CD4-positive, alpha-beta T cell (primary cell): ENCODE data around the gene OSCAR. TPM values are rescaled to one million over a fixed set of nuclear protein-coding genes. Genes with fewer than 3 reads are reported as not detected.

Experiments
- ATAC-seq: fragments of 200-7000 bp; cut with Tn5 transposase; one replicate; pipeline ENCODE4 v1.10.0; 2022; ENCODE audit warnings: mild to moderate bottlenecking; ENCODE audit not compliant: poor library complexity
- CTCF ChIA-PET: fragments of 350-600 bp; sonication (Branson Sonifier 250); formaldehyde crosslinking; loops from one replicate; lab custom pipeline; 2021; ENCODE audit warnings: antibody characterized with exemption, inconsistent platforms; lab: Charles Lee
- POLR2A ChIA-PET: fragments of 350-600 bp; sonication (Branson Sonifier 250); formaldehyde crosslinking; loops from one replicate; lab custom pipeline; 2021; ENCODE audit warnings: antibody characterized with exemption, inconsistent platforms; lab: Charles Lee
- DNase-seq, 14 experiments: peaks; one replicate each; pipeline ENCODE4 v3.0.0-alpha.2; 2013 to 2020; ENCODE audit warnings: mixed read lengths in 2 of 14
- H3K27ac ChIP-seq, 2 donors: one replicate each; pipeline versions ENCODE4 v1.5.1 to v1.7.0; 2013; ENCODE audit warnings: low read length in 2 of 2, low read depth in 1 of 2, mild to moderate bottlenecking in 1 of 2
- H3K27me3 ChIP-seq, 2 experiments: 1 replicate in 1 of 2; 2 replicates in 1 of 2; pipeline versions ENCODE4 v1.6.1 to v1.7.0; 2013; ENCODE audit warnings: low read length in 2 of 2, control low read depth in 1 of 2, mild to moderate bottlenecking in 1 of 2, moderate library complexity in 1 of 2; ENCODE audit not compliant: insufficient read depth in 2 of 2, control insufficient read depth in 1 of 2
- H3K36me3 ChIP-seq: one replicate; pipeline ENCODE4 v1.6.1; 2013; ENCODE audit warnings: low read length, control low read depth; ENCODE audit not compliant: insufficient read depth
- H3K4me1 ChIP-seq: one replicate; pipeline ENCODE4 v1.6.1; 2013; ENCODE audit warnings: low read length, control low read depth; ENCODE audit not compliant: insufficient read depth
- H3K4me3 ChIP-seq: one replicate; pipeline ENCODE4 v1.5.1; 2013; ENCODE audit warnings: mild to moderate bottlenecking, low read length, moderate library complexity
- H3K9me3 ChIP-seq, 2 experiments: 1 replicate in 1 of 2; 2 replicates in 1 of 2; pipeline versions ENCODE4 v1.6.1 to v1.7.0; 2013; ENCODE audit warnings: low read length in 2 of 2, mild to moderate bottlenecking in 2 of 2, control low read depth in 1 of 2, moderate library complexity in 1 of 2; ENCODE audit not compliant: control insufficient read depth in 1 of 2, insufficient read depth in 1 of 2
- H3K27ac Mint-ChIP-seq: one replicate; pipeline ENCODE4 v1.8.0; 2020; ENCODE audit warnings: mixed read lengths
- H3K27me3 Mint-ChIP-seq: one replicate; pipeline ENCODE4 v1.8.0; 2021; ENCODE audit warnings: mixed read lengths
- H3K36me3 Mint-ChIP-seq: one replicate; pipeline ENCODE4 v1.8.0; 2021; ENCODE audit warnings: low read depth, mixed read lengths
- H3K4me1 Mint-ChIP-seq: one replicate; pipeline ENCODE4 v1.8.0; 2021; ENCODE audit warnings: low read depth, mixed read lengths
- H3K4me3 Mint-ChIP-seq: one replicate; pipeline ENCODE4 v1.8.0; 2020; ENCODE audit warnings: mild to moderate bottlenecking, mixed read lengths
- H3K9me3 Mint-ChIP-seq: one replicate; pipeline ENCODE4 v1.8.0; 2020; ENCODE audit warnings: mixed read lengths
- intact Hi-C, 2 experiments: fragments of 100-400 bp; cut with DNase I in 1 of 2; cut with micrococcal nuclease in 1 of 2; formaldehyde crosslinking; loops; one replicate each; pipeline versions ENCODE4 v1.15.1 to v1.9.0; 2023 to 2025; cut with DNase I, micrococcal nuclease
- total RNA-seq, 174 experiments: library from RNA in 2 of 174; stranded (reverse) in 2 of 174; gene quantifications; one replicate each; pipeline ENCODE4 v1.2.3 and lab custom pipeline; 2021 to 2026
- TF ChIP-seq, protein P1 (sequence below): fragments of 200-600 bp; IDR thresholded peaks from one replicate; pipeline ENCODE4 v1.8.0; 2022; ENCODE audit warnings: antibody characterized with exemption, mild to moderate bottlenecking

Gene OSCAR
- total RNA-seq, 2 experiments from 2014 or later = 0.41 to 0.42 TPM

DNA sequence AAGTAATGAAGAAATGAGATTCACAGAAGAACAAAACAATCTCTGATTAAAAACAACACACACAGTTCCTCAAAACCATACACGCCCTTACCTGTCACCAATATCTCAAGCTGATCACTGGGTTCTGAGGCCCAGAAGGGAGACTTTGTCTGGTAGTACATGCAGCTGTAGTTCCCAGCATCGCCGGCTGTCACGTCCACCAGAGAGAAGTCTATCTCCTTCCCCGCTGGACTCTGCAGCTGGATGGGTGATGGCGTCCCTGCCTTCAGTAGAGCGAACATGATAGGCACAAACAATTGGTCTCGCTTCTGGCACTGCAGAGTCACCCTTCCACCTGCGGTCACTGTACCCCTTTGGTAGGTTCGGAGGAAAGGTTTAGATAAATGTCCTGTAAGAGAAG, 26.8 kb downstream of the OSCAR start:
- ChIA-PET POLR2A (no interaction called here), CTCF (no interaction called here)
- H3K27ac ChIP-seq = no peak overlapping the region
- H3K4me1 ChIP-seq = no peaks in the 10 kb centered on the region
- intact Hi-C loops = no loop called here
- TF ChIP-seq, protein P1, sequence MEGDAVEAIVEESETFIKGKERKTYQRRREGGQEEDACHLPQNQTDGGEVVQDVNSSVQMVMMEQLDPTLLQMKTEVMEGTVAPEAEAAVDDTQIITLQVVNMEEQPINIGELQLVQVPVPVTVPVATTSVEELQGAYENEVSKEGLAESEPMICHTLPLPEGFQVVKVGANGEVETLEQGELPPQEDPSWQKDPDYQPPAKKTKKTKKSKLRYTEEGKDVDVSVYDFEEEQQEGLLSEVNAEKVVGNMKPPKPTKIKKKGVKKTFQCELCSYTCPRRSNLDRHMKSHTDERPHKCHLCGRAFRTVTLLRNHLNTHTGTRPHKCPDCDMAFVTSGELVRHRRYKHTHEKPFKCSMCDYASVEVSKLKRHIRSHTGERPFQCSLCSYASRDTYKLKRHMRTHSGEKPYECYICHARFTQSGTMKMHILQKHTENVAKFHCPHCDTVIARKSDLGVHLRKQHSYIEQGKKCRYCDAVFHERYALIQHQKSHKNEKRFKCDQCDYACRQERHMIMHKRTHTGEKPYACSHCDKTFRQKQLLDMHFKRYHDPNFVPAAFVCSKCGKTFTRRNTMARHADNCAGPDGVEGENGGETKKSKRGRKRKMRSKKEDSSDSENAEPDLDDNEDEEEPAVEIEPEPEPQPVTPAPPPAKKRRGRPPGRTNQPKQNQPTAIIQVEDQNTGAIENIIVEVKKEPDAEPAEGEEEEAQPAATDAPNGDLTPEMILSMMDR = no peak
- no peak for DNase-seq
- peaks cover 9% of the 10 kb centered on the region for H3K27me3 Mint-ChIP-seq
- no peak overlapping the region for H3K4me3 Mint-ChIP-seq
- H3K36me3 Mint-ChIP-seq = no peaks in the 10 kb centered on the region
- H3K4me3 ChIP-seq = no peak overlapping the region
- no peak overlapping the region for H3K27ac Mint-ChIP-seq
- ATAC-seq = no peak
- no peaks in the 10 kb centered on the region for H3K36me3 ChIP-seq
- peaks cover 0 to 13% of the 10 kb centered on the region in 2 experiments for H3K9me3 ChIP-seq
- no peaks in the 10 kb centered on the region for H3K27me3 ChIP-seq
- H3K4me1 Mint-ChIP-seq = no peaks in the 10 kb centered on the region
- H3K9me3 Mint-ChIP-seq = no peaks in the 10 kb centered on the region

DNA sequence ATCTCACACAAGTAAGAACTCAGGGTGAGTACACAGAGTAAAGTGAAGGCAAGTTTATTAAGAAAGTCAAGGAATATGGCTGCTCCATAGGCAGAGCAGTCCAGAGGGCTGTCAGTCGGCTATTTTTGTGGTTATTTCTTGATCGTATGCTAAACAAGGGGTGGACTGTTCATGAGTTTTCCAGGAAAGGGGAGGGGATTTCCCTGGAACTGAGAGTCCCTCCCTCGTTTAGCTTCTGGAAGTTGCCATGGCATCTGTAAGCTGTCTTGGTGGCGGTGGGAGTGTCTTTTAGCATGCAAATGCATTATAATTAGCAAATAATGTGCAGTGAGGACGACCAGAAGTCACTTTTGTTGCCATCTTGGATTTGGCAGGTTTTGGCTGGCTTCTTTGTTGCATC, 31.1 kb downstream of the OSCAR start:
- ChIA-PET POLR2A (no interaction called here), CTCF (no interaction called here)
- Histone ChIP-seq H3K9me3 (peaks cover 0 to 12% of the 10 kb centered on the region in 2 experiments), H3K4me1 (no peaks in the 10 kb centered on the region), H3K27me3 (no peaks in the 10 kb centered on the region), H3K36me3 (no peaks in the 10 kb centered on the region), H3K4me3 (no peak overlapping the region), H3K27ac (no peak overlapping the region)
- no peaks in the 10 kb centered on the region for H3K4me1 Mint-ChIP-seq
- H3K36me3 Mint-ChIP-seq = no peaks in the 10 kb centered on the region
- no peaks in the 10 kb centered on the region for H3K9me3 Mint-ChIP-seq
- H3K27ac Mint-ChIP-seq = no peak overlapping the region
- no peak overlapping the region for H3K4me3 Mint-ChIP-seq
- no peak for DNase-seq
- TF ChIP-seq, protein P1 = no peak
- intact Hi-C loops = no loop called here
- ATAC-seq = no peak
- peaks cover 14% of the 10 kb centered on the region for H3K27me3 Mint-ChIP-seq

DNA sequence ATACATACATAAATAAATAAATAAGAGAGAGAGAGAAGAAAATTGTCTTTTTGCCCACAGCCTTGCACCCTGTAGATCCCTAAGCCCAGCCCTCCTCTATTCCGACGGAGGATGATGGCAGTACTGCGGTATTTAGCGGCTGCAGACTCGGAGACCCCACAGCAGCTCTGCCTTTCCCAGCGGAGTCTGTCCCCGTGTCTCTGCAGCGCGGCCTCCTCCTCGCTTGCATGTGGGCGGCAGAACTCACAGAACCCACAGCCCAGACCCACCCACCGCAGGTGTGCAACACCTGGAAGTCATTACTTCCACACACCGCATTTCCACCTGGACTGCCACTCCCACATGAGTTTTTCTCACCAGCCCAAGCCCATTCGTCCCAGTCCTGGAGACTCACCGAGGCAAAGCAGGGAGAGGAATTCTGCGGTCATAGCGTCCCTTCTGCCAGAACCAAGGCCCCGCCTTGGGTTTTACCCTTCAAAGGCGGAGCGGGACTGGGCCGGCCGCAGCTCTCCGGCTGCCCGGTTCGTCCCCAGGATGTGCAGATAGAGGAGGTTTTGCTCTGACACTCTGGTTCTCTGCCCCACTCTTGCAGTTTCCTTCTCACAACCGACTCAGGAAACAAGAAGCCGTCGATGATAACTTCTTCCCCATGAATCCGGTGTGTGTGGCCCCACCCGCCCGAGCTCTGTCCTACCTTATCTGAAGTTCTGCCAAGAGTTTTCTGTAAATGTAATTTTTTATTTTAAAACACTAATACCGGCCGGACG, 37.1 kb downstream of the OSCAR start, which contains the start of gene VSTM1:
Gene VSTM1 (minus strand): TSS at position 548 of the 767 bp plus-strand sequence. CDS start 120 bp downstream, at position 428.
- no peak for ATAC-seq
- Mint-ChIP-seq H3K9me3 (no peaks in the 10 kb centered on the region), H3K27ac (no peak within 1 kb of the TSS), H3K4me3 (no peak within 1 kb of the TSS), H3K36me3 (no peaks in the 10 kb centered on the region), H3K4me1 (no peaks in the 10 kb centered on the region), H3K27me3 (peaks cover 28% of the 10 kb centered on the region)
- POLR2A ChIA-PET = no interaction called here
- no peaks in the 10 kb centered on the region for H3K36me3 ChIP-seq
- H3K27ac ChIP-seq = no peak within 1 kb of the TSS
- peaks cover 3 to 5% of the 10 kb centered on the region in 2 experiments for H3K27me3 ChIP-seq
- no peak within 1 kb of the TSS for H3K4me3 ChIP-seq
- CTCF ChIA-PET = no interaction called here
- no peak for DNase-seq
- intact Hi-C loops = no loop called here
- no peaks in the 10 kb centered on the region for H3K4me1 ChIP-seq
- peaks cover 0 to 9% of the 10 kb centered on the region in 2 experiments for H3K9me3 ChIP-seq
- TF ChIP-seq, protein P1 = no peak
